Kasumi-1 (cell line): ENCODE measurements around the gene BRINP1.

ENCODE experiments used
- DNase-seq, 2 experiments: peaks; one replicate each; lab custom pipeline; 2025; lab: John Stamatoyannopoulos, UW

BRINP1 gene

GRCh38 chr9:119368681-119369581 lies at the start of gene BRINP1:
TSS of gene BRINP1 (minus strand) at chr9:119369435. CDS start at chr9:119313355, 56,080 bp downstream.
- DNase-seq = no peak

- DNase-seq = no peak
Observed at GRCh38 chr9:119418721-119419120, 49.5 kb upstream of the BRINP1 start.

GRCh38 chr9:119416793-119417192 lies 47.6 kb upstream of the BRINP1 start:
- DNase-seq = no peak

GRCh38 chr9:119412399-119412798 lies 43.2 kb upstream of the BRINP1 start:
- DNase-seq = no peak

- DNase-seq = no peak
Observed at GRCh38 chr9:119409552-119409951, 40.3 kb upstream of the BRINP1 start.

- no peak for DNase-seq
Observed at GRCh38 chr9:119400606-119401005, 31.4 kb upstream of the BRINP1 start.

GRCh38 chr9:119398350-119398749 lies 29.1 kb upstream of the BRINP1 start:
- DNase-seq = no peak

- no peak for DNase-seq
Observed at GRCh38 chr9:119391878-119392277, 22.6 kb upstream of the BRINP1 start.

- peak; percentile 16 to 28 for DNase-seq
Observed at GRCh38 chr9:119375892-119376291, 6.7 kb upstream of the BRINP1 start.

GRCh38 chr9:119372951-119373350 lies 3.7 kb upstream of the BRINP1 start:
- no peak for DNase-seq

- DNase-seq = peak; percentile 5 to 15
Observed at GRCh38 chr9:119370816-119371215, 1.6 kb upstream of the BRINP1 start.

GRCh38 chr9:119369680-119370366 lies 588 bp upstream of the BRINP1 start:
- no peak for DNase-seq

- DNase-seq = no peak
Observed at GRCh38 chr9:119368179-119368578, 1.1 kb downstream of the BRINP1 start.

GRCh38 chr9:119367683-119368075 lies 1.6 kb downstream of the BRINP1 start:
- DNase-seq = no peak

GRCh38 chr9:119366909-119367682 lies 2.1 kb downstream of the BRINP1 start:
- DNase-seq = no peak

- peak; percentile 19 to 47 for DNase-seq
Observed at GRCh38 chr9:119365291-119366027, 3.8 kb downstream of the BRINP1 start.

- no peak for DNase-seq
Observed at GRCh38 chr9:119360237-119360636, 9.0 kb downstream of the BRINP1 start.

- no peak for DNase-seq
Observed at GRCh38 chr9:119357336-119358096, 11.7 kb downstream of the BRINP1 start.

GRCh38 chr9:119349351-119349825 lies 19.8 kb downstream of the BRINP1 start:
- DNase-seq = no peak

GRCh38 chr9:119343059-119343990 lies 25.9 kb downstream of the BRINP1 start:
- DNase-seq = no peak
